Midbrain (tissue), 1 donor: Measurements from ENCODE around the gene NSUN2.
"Not testable (repeated sequence)": the region's sequence is repeated elsewhere in the genome, so short reads cannot be mapped to it uniquely, and the experiment has no call there.

Experiments used
- DNase-seq: peaks from one replicate; lab custom pipeline; 2025; lab: John Stamatoyannopoulos, UW

NSUN2 gene

GRCh38 chr5:6632888-6633468, at the start of gene NSUN2, which contains the start of gene SRD5A1:
NSUN2 (minus strand) TSS chr5:6633044; CDS start chr5:6632979, 65 bp downstream.
SRD5A1 (plus strand) TSS chr5:6633440; CDS start chr5:6633577, 137 bp downstream.
- DNase-seq, result peak; percentile 97

- DNase-seq, result no peak
Measured at GRCh38 chr5:6682239-6682638, 49.4 kb upstream of the NSUN2 start.

GRCh38 chr5:6681682-6682081, 48.8 kb upstream of the NSUN2 start:
- no peak for DNase-seq

- no peak for DNase-seq
Measured at GRCh38 chr5:6680922-6681321, 48.1 kb upstream of the NSUN2 start.

GRCh38 chr5:6678385-6678784, 45.5 kb upstream of the NSUN2 start:
- DNase-seq, result no peak

- DNase-seq, result no peak
Measured at GRCh38 chr5:6676702-6677101, 43.9 kb upstream of the NSUN2 start.

- DNase-seq, result no peak
Measured at GRCh38 chr5:6675784-6676491, 43.1 kb upstream of the NSUN2 start.

GRCh38 chr5:6674886-6675285, 42.0 kb upstream of the NSUN2 start:
- no peak for DNase-seq

GRCh38 chr5:6674421-6674820, 41.6 kb upstream of the NSUN2 start:
- DNase-seq, result no peak

- DNase-seq, result no peak
Measured at GRCh38 chr5:6673963-6674362, 41.1 kb upstream of the NSUN2 start.

- DNase-seq, result no peak
Measured at GRCh38 chr5:6673031-6673430, 40.2 kb upstream of the NSUN2 start.

GRCh38 chr5:6668717-6669116, 35.9 kb upstream of the NSUN2 start:
- not testable (repeated sequence) for DNase-seq

GRCh38 chr5:6667648-6668047, 34.8 kb upstream of the NSUN2 start:
- DNase-seq, result no peak

GRCh38 chr5:6666762-6667161, 33.9 kb upstream of the NSUN2 start:
- DNase-seq, result no peak

GRCh38 chr5:6660688-6661087, 27.8 kb upstream of the NSUN2 start:
- DNase-seq, result no peak

GRCh38 chr5:6659941-6660684, 27.3 kb upstream of the NSUN2 start:
- no peak for DNase-seq

- no peak for DNase-seq
Measured at GRCh38 chr5:6656680-6657079, 23.8 kb upstream of the NSUN2 start.

GRCh38 chr5:6655432-6655831, 22.6 kb upstream of the NSUN2 start:
- DNase-seq, result no peak

- no peak for DNase-seq
Measured at GRCh38 chr5:6652025-6652424, 19.2 kb upstream of the NSUN2 start.

- DNase-seq, result no peak
Measured at GRCh38 chr5:6649681-6650080, 16.8 kb upstream of the NSUN2 start.

- no peak for DNase-seq
Measured at GRCh38 chr5:6649186-6649585, 16.3 kb upstream of the NSUN2 start.

- DNase-seq, result not testable (repeated sequence)
Measured at GRCh38 chr5:6645571-6646362, 12.9 kb upstream of the NSUN2 start.
